ENCODE results near the gene UBE2V1.

DNA sequence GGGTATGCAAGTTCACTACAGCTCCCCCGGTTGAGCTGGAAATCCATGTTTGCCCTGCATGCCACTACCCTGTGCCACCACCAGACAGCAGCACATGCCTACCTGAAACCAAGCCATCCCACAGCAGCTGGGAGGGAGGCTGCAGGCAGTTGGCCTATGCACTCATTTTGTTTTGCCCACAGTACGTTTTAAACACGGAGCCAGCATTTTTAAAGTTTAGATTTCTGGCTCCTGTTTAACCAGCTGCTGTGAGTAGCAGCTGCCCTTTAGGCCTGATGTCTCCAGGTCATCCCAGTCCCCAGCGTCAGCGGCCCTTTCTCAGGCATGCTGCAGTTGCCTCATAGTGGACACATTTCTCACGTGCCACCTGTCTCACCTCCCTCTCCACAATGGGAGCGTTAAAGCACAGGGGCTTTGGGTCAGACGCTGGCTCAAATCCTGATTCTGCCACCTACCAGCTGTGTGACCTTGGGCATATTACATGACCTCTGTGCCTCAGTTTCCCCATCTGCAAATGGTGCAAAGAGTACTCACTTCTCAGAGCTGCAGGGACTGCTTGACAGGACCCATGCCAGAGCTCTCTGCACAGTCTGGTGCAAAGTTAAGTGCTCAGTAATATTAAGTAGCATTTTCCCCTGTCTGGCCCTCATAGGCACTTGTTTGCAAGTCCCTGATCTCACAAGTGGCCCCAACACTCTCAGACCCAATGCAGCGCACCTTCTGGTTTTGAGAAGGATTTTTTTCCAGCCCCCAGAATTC, 8.2 kb upstream of the UBE2V1 start:
- TF ChIP-seq, protein P1, sequence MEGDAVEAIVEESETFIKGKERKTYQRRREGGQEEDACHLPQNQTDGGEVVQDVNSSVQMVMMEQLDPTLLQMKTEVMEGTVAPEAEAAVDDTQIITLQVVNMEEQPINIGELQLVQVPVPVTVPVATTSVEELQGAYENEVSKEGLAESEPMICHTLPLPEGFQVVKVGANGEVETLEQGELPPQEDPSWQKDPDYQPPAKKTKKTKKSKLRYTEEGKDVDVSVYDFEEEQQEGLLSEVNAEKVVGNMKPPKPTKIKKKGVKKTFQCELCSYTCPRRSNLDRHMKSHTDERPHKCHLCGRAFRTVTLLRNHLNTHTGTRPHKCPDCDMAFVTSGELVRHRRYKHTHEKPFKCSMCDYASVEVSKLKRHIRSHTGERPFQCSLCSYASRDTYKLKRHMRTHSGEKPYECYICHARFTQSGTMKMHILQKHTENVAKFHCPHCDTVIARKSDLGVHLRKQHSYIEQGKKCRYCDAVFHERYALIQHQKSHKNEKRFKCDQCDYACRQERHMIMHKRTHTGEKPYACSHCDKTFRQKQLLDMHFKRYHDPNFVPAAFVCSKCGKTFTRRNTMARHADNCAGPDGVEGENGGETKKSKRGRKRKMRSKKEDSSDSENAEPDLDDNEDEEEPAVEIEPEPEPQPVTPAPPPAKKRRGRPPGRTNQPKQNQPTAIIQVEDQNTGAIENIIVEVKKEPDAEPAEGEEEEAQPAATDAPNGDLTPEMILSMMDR (IDR thresholded peaks at IDR 0.05): peak; percentile 80
- TF ChIP-seq EP300 (IDR thresholded peaks at IDR 0.05) (no peak), ZSCAN20 (CRISPR knock-in tag; IDR thresholded peaks at IDR 0.05) (no peak), POLR2A (IDR thresholded peaks at IDR 0.05; ENCODE audit: low read length) (no peak), RAD21 (conservative IDR thresholded peaks at IDR 0.05 in 1 of 2, IDR thresholded peaks at IDR 0.05 in 1 of 2) (peak; percentile 96 to 99), PBX3 (IDR thresholded peaks at IDR 0.05) (no peak)
